ENCODE data around the gene ZNF576.
"Not testable (repeated sequence)": the region's sequence is repeated elsewhere in the genome, so short reads cannot be mapped to it uniquely, and the experiment has no call there.

The ZNF576 gene

GRCh38 chr19:43595605-43595998 lies 793 bp upstream of the ZNF576 start:
- intact Hi-C loops (cut with DNase I) = loop anchor here (5.0 to 10.0 kb wide), 2 partner anchors 57 to 61 kb away; partner anchors contain the start of gene ZNF575
- peak in 4 of 42 donors; percentile 19 to 38 (median 26) for DNase-seq

DNA sequence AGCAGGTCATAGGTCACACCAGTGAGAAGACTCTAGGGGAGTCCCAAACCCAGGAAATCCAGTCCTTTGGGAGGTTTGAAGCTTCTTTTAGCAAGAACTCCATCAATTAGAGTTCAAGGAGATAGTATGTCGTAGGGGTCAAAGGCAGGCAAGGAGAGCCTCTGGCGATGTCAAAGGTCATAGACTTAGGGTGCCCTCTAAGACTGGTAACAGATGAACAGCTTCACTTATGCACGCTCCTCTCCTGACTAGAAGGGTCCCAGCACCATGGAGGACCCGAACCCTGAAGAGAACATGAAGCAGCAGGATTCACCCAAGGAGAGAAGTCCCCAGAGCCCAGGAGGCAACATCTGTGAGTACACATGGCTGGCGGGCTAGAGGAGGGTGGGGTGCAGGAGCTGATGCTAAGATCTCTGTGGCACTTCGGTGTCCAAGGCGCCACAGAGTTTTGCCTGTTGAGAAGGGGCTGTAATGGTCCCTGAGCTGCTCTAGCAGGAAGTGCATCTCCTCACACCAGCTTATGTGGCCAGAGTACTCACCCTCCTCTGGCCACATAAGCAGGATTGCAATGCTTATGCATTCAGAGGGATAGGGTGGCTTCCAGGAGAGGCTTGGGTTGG lies 557 bp downstream of the ZNF576 start:
- DNase-seq = peak in 3 of 42 donors; percentile 14 to 32 (median 19)
- intact Hi-C loops (cut with DNase I) = loop anchor here (1.0 to 10.0 kb wide), 3 partner anchors 22 to 62 kb away; partner anchors contain the start of genes PINLYP, XRCC1 and ZNF575

- peak in 2 of 42 donors; percentile 43 for DNase-seq
- intact Hi-C loops (cut with DNase I) = loop anchor here (5.0 to 10.0 kb wide), 2 partner anchors 54 to 63 kb away; partner anchors contain the start of gene ZNF575
Measured at GRCh38 chr19:43597876-43598275, 1.5 kb downstream of the ZNF576 start.

DNA sequence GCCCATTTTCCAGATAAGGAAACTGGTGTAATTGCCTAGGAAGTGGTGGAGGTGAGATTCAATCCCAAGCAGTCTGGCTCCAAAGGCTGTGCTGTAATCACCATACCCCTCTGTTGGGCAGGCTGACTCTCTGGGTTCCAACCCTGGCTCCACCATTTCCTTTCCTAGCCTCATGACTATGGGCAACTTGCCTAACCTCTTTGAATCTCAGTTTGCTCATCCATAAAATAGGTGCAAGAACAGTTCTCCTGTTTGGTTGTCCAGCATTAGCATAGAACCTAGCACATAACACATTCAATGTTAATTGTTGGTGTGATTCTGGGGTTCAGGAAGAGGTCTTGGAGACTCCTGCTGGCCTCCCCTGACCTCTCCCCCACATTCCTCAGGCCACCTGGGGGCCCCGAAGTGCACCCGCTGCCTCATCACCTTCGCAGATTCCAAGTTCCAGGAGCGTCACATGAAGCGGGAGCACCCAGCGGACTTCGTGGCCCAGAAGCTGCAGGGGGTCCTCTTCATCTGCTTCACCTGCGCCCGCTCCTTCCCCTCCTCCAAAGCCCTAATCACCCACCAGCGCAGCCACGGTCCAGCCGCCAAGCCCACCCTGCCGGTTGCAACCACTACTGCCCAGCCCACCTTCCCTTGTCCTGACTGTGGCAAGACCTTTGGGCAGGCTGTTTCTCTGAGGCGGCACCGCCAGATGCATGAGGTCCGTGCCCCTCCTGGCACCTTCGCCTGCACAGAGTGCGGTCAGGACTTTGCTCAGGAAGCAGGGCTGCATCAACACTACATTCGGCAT lies 2.2 kb downstream of the ZNF576 start:
- intact Hi-C loops (cut with DNase I) = loop anchor here (5.0 to 10.0 kb wide), 2 partner anchors 54 to 64 kb away; partner anchors contain the start of gene ZNF575
- no peak for DNase-seq

- intact Hi-C loops (cut with DNase I) = loop anchor here (5.0 to 10.0 kb wide), 2 partner anchors 53 to 65 kb away; partner anchors contain the start of gene ZNF575
- DNase-seq = peak in 4 of 42 donors; percentile 15 to 61 (median 34)
Measured at GRCh38 chr19:43599635-43600295, 3.4 kb downstream of the ZNF576 start.

DNA sequence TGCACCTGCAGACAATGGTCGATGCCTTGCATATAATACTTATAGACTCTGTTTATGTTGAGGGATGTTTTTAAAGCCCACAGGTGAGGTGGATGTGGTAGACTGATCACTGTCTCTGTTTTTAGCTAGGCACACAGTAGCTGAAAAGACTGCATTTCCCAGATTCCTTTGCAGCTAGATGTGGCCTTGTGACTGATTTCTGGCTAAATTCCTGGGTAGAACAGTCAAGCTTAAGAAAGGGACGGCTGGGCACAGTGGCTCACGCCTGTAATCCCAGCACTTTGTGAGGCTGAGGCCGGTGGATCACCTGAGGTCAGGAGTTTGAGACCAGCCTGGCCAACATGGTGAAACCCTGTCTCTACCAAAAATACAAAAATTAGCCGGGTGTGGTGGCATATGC lies 3.9 kb downstream of the ZNF576 start:
- intact Hi-C loops (cut with DNase I) = not testable (repeated sequence)

GRCh38 chr19:43605875-43606568 lies 9.6 kb downstream of the ZNF576 start:
- no peak for DNase-seq

More for the DNA sequence above, 3.9 kb downstream of the ZNF576 start:
- DNase-seq = peak in 2 of 42 donors; percentile 38 to 42

GRCh38 chr19:43606569-43607229 lies 10.3 kb downstream of the ZNF576 start:
- DNase-seq = peak in 5 of 42 donors; percentile 3 to 22 (median 13)
- intact Hi-C loops (cut with DNase I) = no loop called here

More at GRCh38 chr19:43605875-43606568, 9.6 kb downstream of the ZNF576 start:
- intact Hi-C loops (cut with DNase I) = no loop called here

DNA sequence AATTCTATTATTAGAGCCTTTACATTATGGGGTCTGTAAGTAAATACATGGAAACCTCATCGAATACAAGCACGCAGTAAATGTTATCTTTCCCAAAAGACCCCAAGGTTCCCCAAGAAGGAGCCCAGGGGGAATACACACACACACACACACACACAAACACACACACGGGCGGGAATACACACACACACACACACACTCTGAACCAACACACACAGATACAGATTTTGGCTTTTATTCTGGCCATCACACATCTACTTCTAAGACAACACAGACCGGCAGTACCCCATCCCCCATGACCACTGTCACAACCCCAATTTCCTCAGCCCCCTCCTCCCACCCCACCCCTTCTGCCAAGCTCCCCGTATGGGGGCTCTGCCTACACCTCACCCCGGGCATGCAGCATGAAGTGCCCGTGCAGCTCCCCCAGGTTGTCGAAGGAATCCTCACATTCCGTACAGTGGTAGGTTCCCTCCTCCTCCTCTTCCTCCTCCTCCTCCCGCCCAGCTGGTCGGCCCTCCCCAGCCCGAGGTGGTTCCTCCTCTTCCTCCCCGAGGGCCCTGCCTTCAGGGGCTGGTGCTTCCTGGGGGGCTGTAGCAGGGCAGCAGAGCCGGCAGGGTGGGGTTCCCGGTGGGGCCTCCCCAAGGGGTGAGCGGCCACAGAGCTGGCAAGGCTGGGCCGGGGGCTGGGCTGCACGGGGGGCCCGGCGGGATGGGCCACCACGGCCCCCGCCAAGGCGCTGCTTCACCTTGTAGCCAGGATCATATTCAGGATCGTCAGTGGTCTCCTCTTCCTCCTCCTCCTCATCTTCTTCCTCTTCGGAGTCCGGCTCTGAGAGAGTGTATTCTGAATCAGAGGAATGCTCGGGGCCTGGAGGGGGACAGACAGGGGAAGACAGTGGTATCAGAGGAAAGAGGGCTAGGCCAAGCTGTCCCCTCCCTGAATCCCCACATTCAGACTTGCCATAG lies 11.1 kb downstream of the ZNF576 start:
- intact Hi-C loops (cut with DNase I) = no loop called here
- DNase-seq = peak in 10 of 42 donors; percentile 14 to 63 (median 24)

- intact Hi-C loops (cut with DNase I) = no loop called here
Measured at GRCh38 chr19:43609872-43610271, 13.5 kb downstream of the ZNF576 start.

GRCh38 chr19:43610493-43610892 lies 14.1 kb downstream of the ZNF576 start:
- no peak for DNase-seq
- intact Hi-C loops (cut with DNase I) = no loop called here

More at GRCh38 chr19:43609872-43610271, 13.5 kb downstream of the ZNF576 start:
- no peak for DNase-seq

- no peak for DNase-seq
- intact Hi-C loops (cut with DNase I) = no loop called here
Measured at GRCh38 chr19:43611788-43612187, 15.4 kb downstream of the ZNF576 start, which contains the start of gene SRRM5. Gene SRRM5 (plus strand): TSS chr19:43612088. CDS start chr19:43612122, 34 bp downstream.

DNA sequence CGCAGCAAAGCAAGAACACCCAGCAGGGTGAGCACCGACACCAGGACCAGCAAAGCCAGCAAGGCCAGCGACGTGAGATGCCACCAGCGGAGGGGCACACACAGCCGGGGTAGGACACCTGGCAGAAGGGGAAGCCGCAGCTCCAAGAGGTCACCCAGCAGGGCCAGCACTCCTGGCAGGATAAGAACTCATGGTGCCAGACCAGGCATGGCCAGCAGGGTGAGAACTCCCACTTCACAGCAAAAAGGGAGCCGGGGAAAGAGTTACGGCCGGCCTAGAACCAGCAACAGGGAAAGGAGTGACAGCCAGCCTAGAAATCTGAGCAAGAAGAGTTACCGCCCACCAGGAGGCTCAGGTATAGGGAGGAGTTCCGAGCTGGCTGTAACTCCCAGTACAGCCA lies 16.0 kb downstream of the ZNF576 start:
- no peak for DNase-seq
- intact Hi-C loops (cut with DNase I) = no loop called here

DNA sequence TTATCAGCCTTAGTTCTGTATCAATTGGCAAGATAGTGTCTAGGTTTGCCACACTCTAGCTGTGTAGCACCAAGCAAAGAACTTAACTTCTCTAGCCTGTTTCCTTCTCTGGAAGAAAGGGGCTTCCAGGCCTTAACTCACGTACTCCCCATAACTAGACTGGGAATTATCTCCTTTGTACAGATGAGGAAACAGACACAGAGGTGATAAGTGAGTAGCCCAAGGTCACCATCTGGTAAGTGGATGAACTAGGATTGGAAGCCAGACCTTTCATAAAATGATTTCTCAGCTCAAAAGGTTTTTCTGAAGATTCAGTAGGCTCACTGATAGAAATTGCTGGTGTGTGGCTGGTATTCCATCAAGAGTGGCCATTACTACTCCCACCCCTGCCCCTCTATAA lies 19.9 kb downstream of the ZNF576 start:
- intact Hi-C loops (cut with DNase I) = no loop called here
- DNase-seq = no peak

GRCh38 chr19:43616954-43617353 lies 20.6 kb downstream of the ZNF576 start:
- DNase-seq = no peak
- intact Hi-C loops (cut with DNase I) = no loop called here

- DNase-seq = peak in 12 of 42 donors; percentile 29 to 62 (median 50)
Measured at GRCh38 chr19:43618921-43619261, 22.5 kb downstream of the ZNF576 start.

More at GRCh38 chr19:43618921-43619261, 22.5 kb downstream of the ZNF576 start:
- intact Hi-C loops (cut with DNase I) = no loop called here
